Middle frontal gyrus (tissue), 1 donor: Measurements from ENCODE around the gene PCDHGA8.
"Not testable (repeated sequence)": the region's sequence is repeated elsewhere in the genome, so short reads cannot be mapped to it uniquely, and the experiment has no call there.

Source experiments
- DNase-seq: peaks from one replicate; pipeline ENCODE4 v3.0.0-alpha.2; 2015; ENCODE audit warnings: low spot score; ENCODE audit errors: extremely low spot score

PCDHGA8 gene

GRCh38 chr5:141432308-141432707 is 39.9 kb downstream of the PCDHGA8 start:
- not testable (repeated sequence) for DNase-seq

GRCh38 chr5:141432726-141433125 is 40.3 kb downstream of the PCDHGA8 start:
- DNase-seq = not testable (repeated sequence)

GRCh38 chr5:141434006-141434405 is 41.6 kb downstream of the PCDHGA8 start:
- DNase-seq = no peak

- DNase-seq = no peak
These were observed 44.8 kb downstream of the PCDHGA8 start for GRCh38 chr5:141437221-141437620.

GRCh38 chr5:141439411-141440141 is 47.1 kb downstream of the PCDHGA8 start:
- no peak for DNase-seq

GRCh38 chr5:141440341-141440740 is 47.9 kb downstream of the PCDHGA8 start:
- no peak for DNase-seq

GRCh38 chr5:141441571-141442170 is 49.2 kb downstream of the PCDHGA8 start:
- DNase-seq = no peak
